ENCODE results near the gene IL18BP.

The IL18BP gene

GRCh38 chr11:72013765-72014711 lies 15.3 kb downstream of the IL18BP start:
- DNase-seq: no peak

- DNase-seq: no peak
Observed at GRCh38 chr11:72014761-72015320, 16.1 kb downstream of the IL18BP start.

DNA sequence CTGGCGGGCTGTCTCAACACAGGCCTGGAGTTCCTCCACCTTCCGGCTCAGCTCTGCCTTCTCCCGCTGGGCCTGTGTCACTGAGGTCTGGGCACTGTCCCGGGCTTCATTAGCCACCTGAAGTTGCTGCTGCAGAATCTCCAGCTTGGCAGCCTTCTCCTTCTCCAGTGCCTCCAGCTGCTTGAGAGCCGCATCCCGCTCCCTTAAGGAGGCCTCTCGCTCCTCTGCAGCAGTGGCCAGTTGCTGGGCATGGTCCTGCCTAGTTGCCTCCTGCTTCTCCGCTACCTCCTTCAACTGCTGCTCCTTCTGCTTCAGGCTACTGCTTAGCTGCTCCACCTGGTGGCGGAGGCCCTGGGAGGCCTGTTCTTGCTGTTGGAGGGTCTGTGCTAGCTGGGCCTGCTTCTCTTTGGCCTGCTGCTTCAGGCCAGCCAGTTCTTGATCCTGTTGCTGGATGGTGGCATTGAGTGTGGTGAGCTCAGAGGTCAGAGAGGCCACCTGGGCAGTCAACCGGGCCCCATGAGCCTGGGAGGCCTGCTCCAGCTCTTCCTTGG lies 16.9 kb downstream of the IL18BP start:
- no peak for DNase-seq

DNA sequence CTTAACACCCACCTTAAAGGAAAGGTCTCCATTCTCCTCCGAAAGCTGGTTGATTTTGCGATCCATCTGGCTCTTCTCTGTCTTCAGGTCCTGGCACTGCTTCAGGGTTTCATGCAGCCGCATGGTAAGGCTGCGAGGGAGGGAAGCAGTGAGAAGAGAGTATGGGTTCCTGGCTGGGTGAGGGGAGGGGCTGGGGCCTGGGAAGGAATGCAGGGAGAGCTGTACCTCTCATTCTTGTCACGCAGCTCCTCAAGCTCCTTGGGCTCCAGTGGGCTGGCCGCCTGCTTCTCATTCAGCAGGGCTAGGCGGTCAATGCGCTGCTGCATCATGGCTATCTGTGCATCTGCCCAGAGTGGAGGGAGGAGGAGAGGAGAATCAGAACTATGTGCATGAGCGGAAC lies 19.5 kb downstream of the IL18BP start:
- DNase-seq: no peak

- DNase-seq: no peak
Observed at GRCh38 chr11:72023335-72023734, 24.6 kb downstream of the IL18BP start.

- no peak for DNase-seq
Observed at GRCh38 chr11:72024069-72024754, 25.5 kb downstream of the IL18BP start.

DNA sequence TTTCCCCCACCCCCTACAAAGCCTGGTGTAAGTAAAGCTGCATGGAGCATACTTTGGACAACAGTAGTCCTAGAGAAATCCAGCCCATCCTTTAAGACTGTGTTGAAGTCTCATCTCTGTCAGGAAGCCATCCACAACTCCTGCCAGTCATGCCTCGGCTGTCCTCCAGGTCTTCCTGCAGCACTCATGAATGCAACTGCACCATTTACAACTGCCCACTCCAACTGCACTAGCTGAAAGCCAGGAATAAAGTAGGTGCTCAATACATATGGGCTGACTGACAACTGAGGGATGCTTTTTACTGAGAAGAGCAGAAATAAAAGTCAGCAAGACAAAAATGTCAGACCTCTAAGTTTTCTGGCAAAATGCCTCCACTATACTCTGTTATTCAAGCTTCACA lies 27.4 kb downstream of the IL18BP start:
- DNase-seq: no peak

DNA sequence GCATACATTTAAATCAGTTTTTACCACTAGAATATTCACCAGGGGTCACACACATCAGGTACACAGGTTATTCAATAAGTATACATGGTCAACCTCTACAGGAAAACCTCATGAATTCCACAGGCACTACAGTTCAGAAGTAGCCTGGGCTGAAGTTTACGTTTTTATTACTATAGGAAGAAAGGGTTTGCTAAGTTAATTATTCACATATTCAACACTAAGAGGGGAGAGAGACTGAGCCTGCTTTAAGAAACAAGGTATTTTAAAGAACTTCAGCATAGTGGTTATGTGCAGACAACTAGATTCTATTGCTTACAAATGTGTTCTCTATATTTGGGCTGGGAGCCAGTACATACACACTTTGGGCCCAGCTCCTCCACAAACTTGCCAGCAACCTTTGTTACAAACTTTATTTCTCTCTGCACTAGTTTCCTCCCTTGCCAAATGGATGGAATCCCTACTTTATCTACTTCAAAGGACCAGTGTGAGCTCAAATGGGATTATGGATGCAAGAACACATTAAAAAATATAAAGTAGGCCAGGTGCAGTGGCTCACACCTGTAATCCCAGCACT lies 31.9 kb downstream of the IL18BP start:
- no peak for DNase-seq

- DNase-seq: no peak
Observed at GRCh38 chr11:72036687-72037086, 38.0 kb downstream of the IL18BP start.

- DNase-seq: no peak
Observed at GRCh38 chr11:72037554-72038311, 39.0 kb downstream of the IL18BP start.

GRCh38 chr11:72038491-72038890 lies 39.8 kb downstream of the IL18BP start:
- no peak for DNase-seq

DNA sequence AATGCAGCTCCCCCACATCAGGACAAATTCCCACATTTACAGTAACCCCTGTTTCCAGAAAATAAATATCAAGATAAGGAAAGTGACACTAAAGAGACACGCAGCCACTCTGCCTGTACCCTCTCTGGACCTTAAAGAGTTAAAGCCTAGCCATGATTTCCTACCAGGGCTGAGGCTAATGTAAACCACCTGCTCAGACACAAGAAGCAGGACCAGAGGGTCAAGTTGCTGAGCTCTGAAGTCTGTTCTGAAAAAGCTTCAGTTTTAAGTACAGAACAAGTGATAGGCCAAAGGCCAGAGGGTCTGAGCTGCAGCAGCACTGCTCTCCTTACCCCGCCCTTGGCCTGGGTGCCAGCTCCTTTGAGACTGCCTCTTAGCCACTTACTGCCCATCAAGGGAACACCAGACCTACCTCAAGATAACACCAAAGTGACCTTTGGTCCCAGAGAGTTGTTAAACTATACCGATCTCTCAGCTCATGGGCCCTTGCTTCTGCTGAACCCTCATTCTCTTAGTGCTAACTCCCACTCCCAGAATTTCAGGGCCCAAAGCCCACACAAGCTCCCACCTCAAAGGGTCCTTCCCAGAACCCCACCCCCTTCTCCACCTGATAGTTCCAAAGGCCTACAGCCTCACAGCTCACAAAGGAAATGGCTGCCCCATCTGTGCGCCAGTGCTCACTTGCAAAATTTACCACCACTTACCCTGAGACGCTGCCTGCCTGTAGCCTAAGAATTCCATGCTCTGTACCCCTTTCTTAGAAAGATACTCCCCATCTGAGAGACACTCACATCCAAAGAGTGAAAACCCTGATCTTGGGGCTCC lies 40.5 kb downstream of the IL18BP start:
- no peak for DNase-seq

- DNase-seq: no peak
Observed at GRCh38 chr11:72039856-72040401, 41.2 kb downstream of the IL18BP start.

DNA sequence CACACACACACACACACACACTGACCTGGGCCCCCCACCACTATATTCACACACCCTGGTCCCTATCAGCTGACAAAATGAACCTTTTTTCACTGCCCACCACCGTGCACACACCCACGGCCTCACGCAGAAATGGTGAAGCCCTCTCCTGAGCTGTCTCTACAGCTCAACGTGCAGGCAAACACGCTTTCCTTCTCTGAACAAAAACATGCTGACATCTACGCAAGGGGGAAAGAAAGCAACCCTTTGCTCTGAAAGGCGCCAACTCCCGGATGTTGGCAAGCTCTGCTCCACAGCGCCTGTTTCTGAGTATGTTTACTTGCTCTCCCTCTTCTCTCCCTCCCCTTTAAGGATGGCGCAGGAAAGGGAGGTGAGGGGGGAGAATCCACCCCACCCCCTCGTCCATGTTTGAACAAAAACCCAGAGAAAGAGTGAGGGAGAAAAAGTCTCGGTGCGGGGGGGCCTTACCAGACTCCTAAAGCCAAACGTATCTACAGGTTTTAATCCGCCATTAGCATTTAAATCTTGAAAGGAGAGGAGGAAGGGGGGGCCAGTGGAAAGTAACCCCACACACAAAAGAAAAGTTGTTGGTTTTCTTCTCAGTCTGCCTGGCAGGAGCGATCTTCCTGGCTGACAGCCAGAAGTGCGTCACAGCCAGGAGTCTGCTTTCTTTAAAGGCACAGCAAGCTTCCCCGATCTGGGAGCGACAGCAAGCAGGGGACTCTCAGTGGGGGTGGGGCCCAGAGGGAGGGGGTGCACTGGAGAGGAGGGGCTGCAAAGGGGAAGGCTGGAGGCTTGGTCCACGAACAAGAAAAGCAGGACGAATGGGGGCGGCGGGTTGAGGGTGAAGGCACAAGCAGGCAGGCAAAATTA lies 42.0 kb downstream of the IL18BP start:
- DNase-seq: no peak

DNA sequence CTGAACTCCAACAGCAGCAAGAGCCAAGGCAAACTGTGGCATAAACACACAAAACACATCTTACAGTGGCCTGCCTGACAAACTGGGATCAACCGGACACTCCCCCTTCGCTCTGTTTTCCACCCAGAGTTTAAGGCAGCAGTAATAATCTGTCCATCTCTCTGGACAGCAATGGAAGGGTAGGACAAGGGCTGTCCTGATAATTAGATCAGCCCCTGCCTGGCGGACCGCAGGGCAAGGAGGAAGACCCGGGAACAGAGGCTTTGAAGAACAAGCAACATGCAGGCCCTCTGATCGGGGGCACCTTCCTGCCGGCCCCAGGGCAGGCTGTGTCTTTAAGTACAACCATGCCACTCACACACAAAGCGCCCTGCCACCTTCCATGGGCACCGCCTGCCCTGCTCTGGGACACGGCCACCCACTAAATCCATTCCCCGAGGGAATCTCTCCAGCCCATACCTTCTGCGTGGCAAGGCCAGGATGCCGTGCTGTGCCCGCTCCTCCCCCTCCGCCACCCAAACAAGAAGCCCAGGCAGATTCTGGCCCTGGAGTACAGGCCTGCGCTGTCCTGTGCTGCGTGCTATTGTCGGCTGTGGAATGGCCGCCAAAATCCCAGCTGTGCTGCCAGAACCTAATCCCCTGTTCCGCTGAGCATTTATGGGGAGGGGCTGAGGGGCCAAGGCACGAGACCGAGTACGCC lies 42.8 kb downstream of the IL18BP start:
- DNase-seq: no peak

- no peak for DNase-seq
Observed at GRCh38 chr11:72042064-72042745, 43.5 kb downstream of the IL18BP start.

DNA sequence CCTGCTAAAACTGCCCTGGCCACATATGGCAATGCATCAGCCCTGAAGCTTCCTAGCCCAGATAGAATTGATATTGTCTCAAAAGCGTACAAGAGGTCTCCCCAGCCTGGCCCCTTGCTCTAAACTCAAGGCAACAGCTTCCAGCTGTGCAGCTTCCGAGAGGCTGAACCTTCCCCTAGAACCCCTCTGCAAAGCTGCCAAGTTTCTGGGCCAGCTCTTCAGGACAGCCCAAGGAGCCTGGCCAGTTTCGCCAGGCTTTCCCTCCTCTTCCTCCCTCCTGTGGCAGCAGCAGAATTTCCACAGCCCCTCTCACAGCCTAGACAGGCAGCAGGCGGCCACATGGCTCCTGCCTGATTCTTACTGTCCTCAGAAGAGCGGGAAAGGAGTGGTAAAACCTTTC lies 47.1 kb downstream of the IL18BP start:
- no peak for DNase-seq

DNA sequence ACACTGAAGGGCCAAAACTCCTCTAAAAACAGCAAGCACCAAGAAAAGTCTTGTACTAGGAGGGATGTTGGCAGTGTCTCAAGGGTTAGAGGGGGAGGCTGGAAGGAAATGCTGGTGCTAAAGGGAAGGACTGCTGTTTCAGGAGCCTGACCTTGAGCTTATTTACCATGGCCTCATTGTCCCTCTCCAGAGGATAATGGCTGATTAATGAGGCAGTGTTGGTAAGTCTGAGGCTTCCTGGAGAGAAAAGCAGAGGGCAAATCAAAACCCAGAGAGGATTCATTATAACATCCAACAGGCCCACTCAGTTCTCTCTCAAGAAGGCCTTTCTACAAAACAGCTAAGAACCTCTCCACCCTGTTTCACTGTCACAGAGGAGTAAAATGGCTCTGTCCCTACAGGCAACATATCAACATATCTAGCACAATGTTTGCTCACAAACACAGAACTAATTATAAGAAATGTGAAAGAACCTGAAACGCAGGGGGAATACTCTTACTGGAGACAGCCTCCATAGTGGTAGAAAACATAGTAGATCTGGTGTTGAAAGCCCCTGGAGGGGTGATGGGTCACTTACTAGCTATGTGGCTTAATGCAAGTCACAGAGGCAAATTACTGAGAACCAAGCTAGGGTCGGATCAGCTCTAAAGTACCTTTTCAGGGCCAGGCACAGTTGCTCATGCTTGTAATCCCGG lies 50.2 kb downstream of the IL18BP start:
- no peak for DNase-seq
